ENCODE data around the gene PTPRG.

Gene PTPRG

GRCh38 chr3:62097121-62097520 lies 535.8 kb downstream of the PTPRG start:
- DNase-seq = no peak

GRCh38 chr3:62098646-62099365 lies 537.4 kb downstream of the PTPRG start:
- DNase-seq = no peak

- DNase-seq = no peak
These were observed 539.1 kb downstream of the PTPRG start for GRCh38 chr3:62100282-62100989.

GRCh38 chr3:62101488-62101887 lies 540.1 kb downstream of the PTPRG start:
- DNase-seq = no peak

- DNase-seq = no peak
These were observed 542.2 kb downstream of the PTPRG start for GRCh38 chr3:62103531-62103930.

- DNase-seq = no peak
These were observed 548.2 kb downstream of the PTPRG start for GRCh38 chr3:62109534-62109933.

GRCh38 chr3:62110443-62111225 lies 549.3 kb downstream of the PTPRG start:
- DNase-seq = no peak

- no peak for DNase-seq
These were observed 551.7 kb downstream of the PTPRG start for GRCh38 chr3:62113092-62113491.

GRCh38 chr3:62114763-62115162 lies 553.4 kb downstream of the PTPRG start:
- DNase-seq = no peak

- DNase-seq = no peak
These were observed 556.7 kb downstream of the PTPRG start for GRCh38 chr3:62117903-62118548.

- DNase-seq = no peak
These were observed 557.8 kb downstream of the PTPRG start for GRCh38 chr3:62119139-62119538.

GRCh38 chr3:62122819-62123218 lies 561.4 kb downstream of the PTPRG start:
- no peak for DNase-seq

GRCh38 chr3:62125380-62125779 lies 564.0 kb downstream of the PTPRG start:
- no peak for DNase-seq

GRCh38 chr3:62127116-62127515 lies 565.7 kb downstream of the PTPRG start:
- DNase-seq = no peak

GRCh38 chr3:62128051-62128450 lies 566.7 kb downstream of the PTPRG start:
- DNase-seq = no peak

- DNase-seq = no peak
These were observed 567.3 kb downstream of the PTPRG start for GRCh38 chr3:62128681-62129080.

GRCh38 chr3:62131050-62131449 lies 569.7 kb downstream of the PTPRG start:
- DNase-seq = no peak

GRCh38 chr3:62131620-62132019 lies 570.2 kb downstream of the PTPRG start:
- no peak for DNase-seq

- DNase-seq = no peak
These were observed 570.7 kb downstream of the PTPRG start for GRCh38 chr3:62132027-62132602.

GRCh38 chr3:62133015-62133414 lies 571.6 kb downstream of the PTPRG start:
- DNase-seq = no peak

GRCh38 chr3:62134061-62134496 lies 572.7 kb downstream of the PTPRG start:
- DNase-seq = no peak

- DNase-seq = no peak
These were observed 574.4 kb downstream of the PTPRG start for GRCh38 chr3:62135741-62136140.

- no peak for DNase-seq
These were observed 578.6 kb downstream of the PTPRG start for GRCh38 chr3:62139957-62140356.
